GM20000 (cell line): ENCODE measurements around the gene COL26A1.

ENCODE experiments used
- DNase-seq: peaks from one replicate; pipeline ENCODE4 v3.0.0; 2012; ENCODE audit warnings: low spot score
- CTCF ChIP-seq: IDR thresholded peaks from 2 replicates; pipeline ENCODE4 v1.5.1; 2012; ENCODE audit warnings: mild to moderate bottlenecking, control low read depth; ENCODE audit errors: extremely low read depth, missing control alignments

Gene COL26A1

GRCh38 chr7:101553771-101554445 lies 191.2 kb downstream of the COL26A1 start:
- peak; percentile 6 for DNase-seq
- TF ChIP-seq CTCF = no peak

GRCh38 chr7:101554584-101555268 lies 192.1 kb downstream of the COL26A1 start:
- TF ChIP-seq CTCF = no peak
- no peak for DNase-seq

GRCh38 chr7:101555269-101555920 lies 192.7 kb downstream of the COL26A1 start:
- peak; percentile 7 for DNase-seq
- TF ChIP-seq CTCF = no peak

- peak; percentile 1 for DNase-seq
- no peak for TF ChIP-seq CTCF
Measured at GRCh38 chr7:101555921-101556275, 193.2 kb downstream of the COL26A1 start.

- TF ChIP-seq CTCF = no peak
- DNase-seq = no peak
Measured at GRCh38 chr7:101556453-101556968, 193.8 kb downstream of the COL26A1 start.

- DNase-seq = peak; percentile 1
- no peak for TF ChIP-seq CTCF
Measured at GRCh38 chr7:101557421-101557820, 194.7 kb downstream of the COL26A1 start.
